Activated CD8-positive, alpha-beta T cell treated with anti-CD3 and anti-CD28 coated beads for 36 hours (primary cell): ENCODE results near the gene RNF138. TPM values are rescaled to one million over a fixed set of nuclear protein-coding genes. Genes with fewer than 3 reads are reported as not detected.
"Not testable (repeated sequence)": the region's sequence is repeated elsewhere in the genome, so short reads cannot be mapped to it uniquely, and the experiment has no call there.

Experiments used
- ATAC-seq: fragments of 200-7000 bp; cut with Tn5 transposase; one replicate; pipeline ENCODE4 v1.10.0; 2021; ENCODE audit warnings: mild to moderate bottlenecking, moderate library complexity
- CTCF ChIA-PET: fragments of 350-600 bp; sonication (Branson Sonifier 250); formaldehyde crosslinking; loops from one replicate; lab custom pipeline; 2021; ENCODE audit warnings: antibody characterized with exemption; lab: Charles Lee
- POLR2A ChIA-PET: fragments of 350-600 bp; sonication (Branson Sonifier 250); formaldehyde crosslinking; loops from one replicate; lab custom pipeline; 2021; ENCODE audit warnings: antibody characterized with exemption; lab: Charles Lee
- DNase-seq: peaks from one replicate; pipeline ENCODE4 v3.0.0-alpha.2; 2020
- H3K27ac Mint-ChIP-seq: one replicate; pipeline ENCODE4 v1.8.0; 2021; ENCODE audit warnings: mild to moderate bottlenecking, mixed read lengths
- H3K27me3 Mint-ChIP-seq: one replicate; pipeline ENCODE4 v1.8.0; 2021; ENCODE audit warnings: mixed read lengths
- H3K36me3 Mint-ChIP-seq: one replicate; pipeline ENCODE4 v1.8.0; 2021; ENCODE audit warnings: low read depth, mixed read lengths
- H3K4me1 Mint-ChIP-seq: one replicate; pipeline ENCODE4 v1.8.0; 2021; ENCODE audit warnings: low read depth, mixed read lengths
- H3K4me3 Mint-ChIP-seq: one replicate; pipeline ENCODE4 v1.8.0; 2021; ENCODE audit warnings: mild to moderate bottlenecking, moderate library complexity, mixed read lengths
- H3K9me3 Mint-ChIP-seq: one replicate; pipeline ENCODE4 v1.8.0; 2021; ENCODE audit warnings: mixed read lengths
- CTCF ChIP-seq: fragments of 200-600 bp; IDR thresholded peaks from one replicate; pipeline ENCODE4 v1.8.0; 2022; ENCODE audit warnings: antibody characterized with exemption, mild to moderate bottlenecking
- intact Hi-C: fragments of 100-400 bp; cut with micrococcal nuclease; formaldehyde crosslinking; loops from one replicate; pipeline ENCODE4 v1.10.0; 2022
- total RNA-seq, 2 experiments: library from RNA; stranded (reverse); gene quantifications; one replicate each; pipeline ENCODE4 v1.2.3, GENCODE V29; 2021

Gene RNF138
- total RNA-seq, 2 experiments from 2014 or later, result 86.0 to 89.5 TPM

- Mint-ChIP-seq H3K27ac (no peak overlapping the region), H3K9me3 (peaks cover 2% of the 10 kb centered on the region), H3K36me3 (no peaks in the 10 kb centered on the region), H3K4me3 (no peak overlapping the region), H3K27me3 (peaks cover 3% of the 10 kb centered on the region), H3K4me1 (peaks cover 7% of the 10 kb centered on the region)
- DNase-seq, result no peak
- CTCF ChIA-PET, result interaction anchor here (1.0 to 3.7 kb wide), 15 partner anchors 10 to 396 kb away, joined by 3 to 52 read pairs (median 7); partner anchors contain the start of gene GAREM1
- no peak for ATAC-seq
- no peak for TF ChIP-seq CTCF
- intact Hi-C loops, result loop anchor here (10.0 kb wide), 1 partner anchor 118 kb away; no protein-coding TSS in a partner anchor
- POLR2A ChIA-PET, result no interaction called here
Measured at GRCh38 chr18:32156855-32157254, 65.2 kb downstream of the RNF138 start.

GRCh38 chr18:32157580-32157979 lies 65.9 kb downstream of the RNF138 start:
- Mint-ChIP-seq H3K4me3 (no peak overlapping the region), H3K36me3 (no peaks in the 10 kb centered on the region), H3K4me1 (peaks cover 7% of the 10 kb centered on the region), H3K27me3 (peaks cover 3% of the 10 kb centered on the region), H3K9me3 (peaks cover 2% of the 10 kb centered on the region), H3K27ac (no peak overlapping the region)
- no peak for ATAC-seq
- intact Hi-C loops, result loop anchor here (10.0 kb wide), 1 partner anchor 117 kb away; no protein-coding TSS in a partner anchor
- ChIA-PET POLR2A (no interaction called here), CTCF (interaction anchor here (0.6 to 3.7 kb wide), 47 partner anchors 9 to 423 kb away, joined by 3 to 52 read pairs (median 4); partner anchors contain the start of gene GAREM1)
- DNase-seq, result no peak
- TF ChIP-seq CTCF, result no peak

- peak overlapping the region; percentile 52 for H3K4me3 Mint-ChIP-seq
- intact Hi-C loops, result loop anchor here (1.0 to 10.0 kb wide), 2 partner anchors 117 to 394 kb away; no protein-coding TSS in a partner anchor
Measured at GRCh38 chr18:32158108-32158624, 66.5 kb downstream of the RNF138 start.

GRCh38 chr18:32158631-32159030 lies 67.0 kb downstream of the RNF138 start:
- H3K4me3 Mint-ChIP-seq, DNase-seq, H3K27ac Mint-ChIP-seq, ATAC-seq, POLR2A ChIA-PET, H3K4me1 Mint-ChIP-seq, H3K27me3 Mint-ChIP-seq, H3K36me3 Mint-ChIP-seq, H3K9me3 Mint-ChIP-seq: not testable (repeated sequence)
- CTCF ChIA-PET, result interaction anchor here (0.7 to 3.7 kb wide), 27 partner anchors 10 to 422 kb away, joined by 3 to 52 read pairs (median 5); partner anchors contain the start of gene GAREM1
- intact Hi-C loops, result loop anchor here (1.0 to 10.0 kb wide), 2 partner anchors 116 to 394 kb away; no protein-coding TSS in a partner anchor

More at GRCh38 chr18:32158108-32158624, 66.5 kb downstream of the RNF138 start:
- Mint-ChIP-seq H3K9me3 (peaks cover 2% of the 10 kb centered on the region), H3K36me3 (no peaks in the 10 kb centered on the region), H3K27ac (no peak overlapping the region), H3K4me1 (peaks cover 3% of the 10 kb centered on the region), H3K27me3 (peaks cover 3% of the 10 kb centered on the region)
- POLR2A ChIA-PET, result no interaction called here
- DNase-seq (peak; percentile 81), ATAC-seq (peak; percentile 91)
- CTCF ChIA-PET, result interaction anchor here (0.6 to 3.7 kb wide), 52 partner anchors 9 to 423 kb away, joined by 3 to 52 read pairs (median 4); partner anchors contain the start of gene GAREM1
- TF ChIP-seq CTCF, result peak; percentile 91

GRCh38 chr18:32160547-32160946 lies 68.9 kb downstream of the RNF138 start:
- no peak for ATAC-seq
- H3K27me3 Mint-ChIP-seq, result peaks cover 3% of the 10 kb centered on the region
- H3K9me3 Mint-ChIP-seq, result no peaks in the 10 kb centered on the region
- intact Hi-C loops, result no loop called here
- ChIA-PET POLR2A (no interaction called here), CTCF (interaction anchor here (0.8 kb wide), 1 partner anchor 389 kb away, joined by 3 read pairs; no protein-coding TSS in a partner anchor)
- H3K27ac Mint-ChIP-seq, result no peak overlapping the region
- no peak for DNase-seq
- no peak for TF ChIP-seq CTCF
- no peaks in the 10 kb centered on the region for H3K36me3 Mint-ChIP-seq
- H3K4me3 Mint-ChIP-seq, result no peak overlapping the region
- peaks cover 2% of the 10 kb centered on the region for H3K4me1 Mint-ChIP-seq
